CD14-positive monocyte (primary cell): ENCODE data around the gene PDGFD. TPM values are rescaled to one million over a fixed set of nuclear protein-coding genes. Genes with fewer than 3 reads are reported as not detected.

Experiments
- DNase-seq, 3 donors: peaks; one replicate each; pipeline ENCODE4 v3.0.0-alpha.2; 2011 to 2022
- H2AFZ ChIP-seq: 2 replicates; pipeline ENCODE4 v1.6.0; 2012; ENCODE audit warnings: mild to moderate bottlenecking, low read depth, low read length, inconsistent platforms; ENCODE audit not compliant: insufficient read depth, poor library complexity, severe bottlenecking
- H3K27ac ChIP-seq, 2 donors: 1 replicate in 1 of 2; 2 replicates in 1 of 2; pipeline ENCODE4 v1.5.1; 2012 to 2013; ENCODE audit warnings: low read length in 2 of 2, control low read depth in 1 of 2, inconsistent platforms in 1 of 2, low read depth in 1 of 2, mild to moderate bottlenecking in 1 of 2
- H3K27me3 ChIP-seq, 2 donors: one replicate each; pipeline versions ENCODE4 v1.6.0 to v1.6.1; 2011 to 2013; ENCODE audit warnings: low read length in 2 of 2; ENCODE audit not compliant: control insufficient read depth in 2 of 2, insufficient read depth in 2 of 2
- H3K36me3 ChIP-seq, 2 donors: replicated peaks in 1 of 2; 1 replicate in 1 of 2; 2 replicates in 1 of 2; pipeline versions ENCODE4 v1.5.1 to v1.6.1; 2012 to 2013; ENCODE audit warnings: low read length in 2 of 2, control low read depth in 1 of 2, inconsistent platforms in 1 of 2, mild to moderate bottlenecking in 1 of 2; ENCODE audit not compliant: insufficient read depth in 2 of 2, control insufficient read depth in 1 of 2
- H3K4me1 ChIP-seq, 2 donors: 1 replicate in 1 of 2; 2 replicates in 1 of 2; pipeline versions ENCODE4 v1.5.1 to v1.6.1; 2012 to 2013; ENCODE audit warnings: low read length in 2 of 2, control low read depth in 1 of 2, inconsistent platforms in 1 of 2, mild to moderate bottlenecking in 1 of 2, moderate library complexity in 1 of 2; ENCODE audit not compliant: insufficient read depth in 2 of 2, control insufficient read depth in 1 of 2
- H3K4me2 ChIP-seq: replicated peaks from 2 replicates; pipeline ENCODE3; 2012; ENCODE audit warnings: low read length, moderate library complexity, mild to moderate bottlenecking; ENCODE audit not compliant: poor library complexity, severe bottlenecking; ENCODE audit errors: extremely low read depth
- H3K4me3 ChIP-seq, 3 experiments: fragments of 200-600 bp in 1 of 3; sonication (generic) in 1 of 3; replicated peaks in 1 of 3; 1 replicate in 2 of 3; 2 replicates in 1 of 3; pipeline ENCODE4 v1.5.1; 2011 to 2013; ENCODE audit warnings: low read length in 3 of 3, mild to moderate bottlenecking in 3 of 3, control low read depth in 2 of 3, low read depth in 2 of 3, inconsistent platforms in 1 of 3, moderate library complexity in 1 of 3
- H3K79me2 ChIP-seq: 2 replicates; pipeline ENCODE4 v1.6.0; 2012; ENCODE audit warnings: mild to moderate bottlenecking, control low read depth, inconsistent platforms, low read length, moderate library complexity; ENCODE audit not compliant: insufficient read depth
- H3K9ac ChIP-seq: 2 replicates; pipeline ENCODE4 v1.6.0; 2017; ENCODE audit warnings: low read length, mild to moderate bottlenecking; ENCODE audit not compliant: insufficient read depth, poor library complexity, severe bottlenecking
- H3K9me3 ChIP-seq, 2 donors: replicated peaks in 1 of 2; 1 replicate in 1 of 2; 2 replicates in 1 of 2; pipeline versions ENCODE4 v1.5.1 to v1.6.1; 2012 to 2013; ENCODE audit warnings: low read length in 2 of 2, control low read depth in 1 of 2; ENCODE audit not compliant: control insufficient read depth in 1 of 2, insufficient read depth in 1 of 2
- H4K20me1 ChIP-seq: 2 replicates; pipeline ENCODE4 v1.6.0; 2012; ENCODE audit warnings: mild to moderate bottlenecking, low read length, control low read depth, moderate library complexity; ENCODE audit not compliant: insufficient read depth
- H3K27ac Mint-ChIP-seq, 7 donors: one replicate each; pipeline ENCODE4 v1.8.0; 2020; ENCODE audit warnings: mild to moderate bottlenecking in 7 of 7, mixed read lengths in 7 of 7, moderate library complexity in 6 of 7, inconsistent platforms in 2 of 7
- H3K27me3 Mint-ChIP-seq, 3 donors: one replicate each; pipeline ENCODE4 v1.8.0; 2021 to 2022; ENCODE audit warnings: low read depth in 3 of 3, mild to moderate bottlenecking in 3 of 3, mixed read lengths in 3 of 3, moderate library complexity in 3 of 3, inconsistent platforms in 1 of 3
- H3K36me3 Mint-ChIP-seq, 2 donors: one replicate each; pipeline ENCODE4 v1.8.0; 2020; ENCODE audit warnings: mixed read lengths in 2 of 2, inconsistent platforms in 1 of 2, mild to moderate bottlenecking in 1 of 2
- H3K4me1 Mint-ChIP-seq: one replicate; pipeline ENCODE4 v1.8.0; 2020; ENCODE audit warnings: mild to moderate bottlenecking, mixed read lengths
- H3K4me3 Mint-ChIP-seq, 2 donors: one replicate each; pipeline ENCODE4 v1.8.0; 2020; ENCODE audit warnings: mild to moderate bottlenecking in 2 of 2, mixed read lengths in 2 of 2, moderate library complexity in 1 of 2
- H3K9me3 Mint-ChIP-seq, 7 donors: one replicate each; pipeline ENCODE4 v1.8.0; 2020 to 2022; ENCODE audit warnings: mixed read lengths in 7 of 7, mild to moderate bottlenecking in 6 of 7, moderate library complexity in 6 of 7, inconsistent platforms in 2 of 7
- WGBS: methylation state at CpG from one replicate; pipeline ENCODE4 v1.1.5; 2013; ENCODE audit warnings: missing lambda C conversion rate; ENCODE audit not compliant: insufficient coverage; 5-methylcytosine and 5-hydroxymethylcytosine counted together
- intact Hi-C, 2 donors: fragments of 100-400 bp; cut with micrococcal nuclease; formaldehyde crosslinking; loops; one replicate each; pipeline versions ENCODE4 v1.15.0 to v1.15.1; 2023
- polyA plus RNA-seq, 3 donors: library from polyadenylated mRNA; depleted of rRNA in 1 of 3; unstranded in 2 of 3; stranded (reverse) in 1 of 3; fragments of 300-500 nt in 2 of 3; fragments of >200 nt in 1 of 3; fragmentation: Illumina TruSeq in 2 of 3; gene quantifications; 1 replicate in 2 of 3; 2 replicates in 1 of 3; pipeline ENCODE4 v1.2.3, GENCODE V29; 2012 to 2021
- TF ChIP-seq, protein P1 (sequence below): fragments of 200-600 bp; IDR thresholded peaks from one replicate; pipeline ENCODE4 v1.8.0; 2022; ENCODE audit warnings: antibody characterized with exemption, mild to moderate bottlenecking

The PDGFD gene
- polyA plus RNA-seq, 3 donors = 0.05 to 0.15 TPM; not detected in 1

DNA sequence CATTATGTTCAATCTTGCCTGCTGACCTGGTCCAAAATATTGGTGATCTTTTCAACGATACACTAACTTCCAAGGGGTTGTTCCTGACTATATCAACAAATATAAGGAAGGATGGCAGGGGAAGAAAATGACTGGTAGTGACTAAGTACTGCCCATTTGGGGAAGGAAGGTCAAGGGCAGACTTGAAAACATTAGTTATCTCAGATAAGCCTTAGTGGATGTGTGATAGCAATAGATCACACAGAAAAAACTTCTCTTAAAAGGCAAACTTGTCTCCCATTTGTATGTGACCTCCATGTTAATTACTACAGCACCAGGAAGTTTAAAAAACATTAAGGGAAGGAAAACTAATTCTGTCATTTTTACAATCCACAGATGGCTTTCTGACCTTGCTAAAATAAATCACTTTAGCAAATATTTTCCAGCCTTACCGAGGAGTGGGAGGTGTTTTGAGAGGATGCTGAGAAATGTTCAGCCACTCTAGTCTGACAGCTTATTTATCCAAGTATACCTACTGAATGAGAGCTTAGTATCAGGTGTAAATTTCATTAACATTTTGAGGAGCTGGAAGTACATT lies 215.7 kb downstream of the PDGFD start:
- Mint-ChIP-seq H3K27ac (no peak overlapping the region), H3K27me3 (peaks cover 0 to 2% (median 0%) of the 10 kb centered on the region in 3 donors), H3K9me3 (peaks cover 0 to 2% (median 0%) of the 10 kb centered on the region in 7 donors), H3K4me1 (no peaks in the 10 kb centered on the region), H3K4me3 (no peak overlapping the region), H3K36me3 (no peaks in the 10 kb centered on the region)
- no CpG with 5 or more reads among the region's 2 CpGs for WGBS
- Histone ChIP-seq H4K20me1 (no peaks in the 10 kb centered on the region), H3K36me3 (no peaks in the 10 kb centered on the region), H3K27ac (no peak overlapping the region), H2AFZ (no peak overlapping the region), H3K9ac (no peak overlapping the region), H3K27me3 (no peaks in the 10 kb centered on the region), H3K4me3 (no peak overlapping the region), H3K79me2 (no peaks in the 10 kb centered on the region), H3K4me2 (no peak overlapping the region), H3K4me1 (no peaks in the 10 kb centered on the region), H3K9me3 (no peaks in the 10 kb centered on the region)
- TF ChIP-seq, protein P1, sequence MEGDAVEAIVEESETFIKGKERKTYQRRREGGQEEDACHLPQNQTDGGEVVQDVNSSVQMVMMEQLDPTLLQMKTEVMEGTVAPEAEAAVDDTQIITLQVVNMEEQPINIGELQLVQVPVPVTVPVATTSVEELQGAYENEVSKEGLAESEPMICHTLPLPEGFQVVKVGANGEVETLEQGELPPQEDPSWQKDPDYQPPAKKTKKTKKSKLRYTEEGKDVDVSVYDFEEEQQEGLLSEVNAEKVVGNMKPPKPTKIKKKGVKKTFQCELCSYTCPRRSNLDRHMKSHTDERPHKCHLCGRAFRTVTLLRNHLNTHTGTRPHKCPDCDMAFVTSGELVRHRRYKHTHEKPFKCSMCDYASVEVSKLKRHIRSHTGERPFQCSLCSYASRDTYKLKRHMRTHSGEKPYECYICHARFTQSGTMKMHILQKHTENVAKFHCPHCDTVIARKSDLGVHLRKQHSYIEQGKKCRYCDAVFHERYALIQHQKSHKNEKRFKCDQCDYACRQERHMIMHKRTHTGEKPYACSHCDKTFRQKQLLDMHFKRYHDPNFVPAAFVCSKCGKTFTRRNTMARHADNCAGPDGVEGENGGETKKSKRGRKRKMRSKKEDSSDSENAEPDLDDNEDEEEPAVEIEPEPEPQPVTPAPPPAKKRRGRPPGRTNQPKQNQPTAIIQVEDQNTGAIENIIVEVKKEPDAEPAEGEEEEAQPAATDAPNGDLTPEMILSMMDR = no peak
- no peak for DNase-seq
- intact Hi-C loops = no loop called here

DNA sequence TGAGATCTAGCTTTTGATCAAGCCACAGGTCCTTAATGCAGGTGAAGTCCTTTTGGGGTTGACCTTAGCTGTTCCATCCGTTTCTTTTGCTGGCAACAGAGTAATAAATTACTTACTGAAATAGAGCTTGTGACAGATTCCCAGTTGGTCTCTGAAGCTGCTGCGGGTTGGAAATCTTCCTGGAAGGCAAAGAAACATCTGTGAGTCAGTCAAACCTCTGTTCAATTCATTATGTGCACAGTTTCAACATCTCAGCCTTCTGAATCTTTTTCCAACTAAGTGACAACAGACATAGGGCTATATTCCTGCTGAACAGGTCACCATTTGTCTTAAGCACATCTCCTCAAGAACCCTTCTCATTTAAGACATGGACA lies 216.4 kb downstream of the PDGFD start:
- Histone ChIP-seq H3K4me2 (no peak overlapping the region), H2AFZ (no peak overlapping the region), H3K4me3 (no peak overlapping the region), H3K36me3 (no peaks in the 10 kb centered on the region), H4K20me1 (no peaks in the 10 kb centered on the region), H3K27me3 (no peaks in the 10 kb centered on the region), H3K27ac (no peak overlapping the region), H3K79me2 (no peaks in the 10 kb centered on the region), H3K9me3 (no peaks in the 10 kb centered on the region), H3K9ac (no peak overlapping the region), H3K4me1 (no peaks in the 10 kb centered on the region)
- Mint-ChIP-seq H3K27me3 (peaks cover 0 to 2% (median 0%) of the 10 kb centered on the region in 3 donors), H3K4me1 (peaks cover 3% of the 10 kb centered on the region), H3K27ac (no peak overlapping the region), H3K9me3 (peaks cover 0 to 2% (median 0%) of the 10 kb centered on the region in 7 donors), H3K36me3 (no peaks in the 10 kb centered on the region), H3K4me3 (no peak overlapping the region)
- intact Hi-C loops = no loop called here
- TF ChIP-seq, protein P1 = no peak
- 100% methylated on average over 1 of the region's 2 CpGs for WGBS
- no peak for DNase-seq
